Endothelial cell of umbilical vein (primary cell): ENCODE data around the gene NETO1. TPM values are rescaled to one million over a fixed set of nuclear protein-coding genes. Genes with fewer than 3 reads are reported as not detected.

ENCODE experiments used
- BruUV-seq: library from RNA; stranded (reverse); fragments of 400-500 nt; replicated peaks from 2 replicates; lab custom pipeline; 2021; lab: Mats Ljungman, UMichigan
- CTCF ChIA-PET: fragments of 300-600, 350-600 bp; sonication (Branson Sonifier 250); formaldehyde crosslinking; loops from one replicate; lab custom pipeline; 2021; ENCODE audit warnings: antibody characterized with exemption, inconsistent platforms; lab: Charles Lee
- POLR2A ChIA-PET: fragments of 300-600, 350-600 bp; sonication (Branson Sonifier 250); formaldehyde crosslinking; loops from one replicate; lab custom pipeline; 2021; ENCODE audit warnings: antibody characterized with exemption, inconsistent platforms; lab: Charles Lee
- DNase-seq: peaks from one replicate; pipeline ENCODE4 v3.0.0-alpha.2; 2011; ENCODE audit warnings: low read depth, low spot score
- FAIRE-seq: peaks from 2 replicates; lab custom pipeline; 2011; peaks lifted over from hg19 to GRCh38; lab: Jason Lieb, UNC
- H2AFZ ChIP-seq: 2 replicates; pipeline ENCODE4 v1.6.0; 2012; ENCODE audit warnings: low read depth, low read length, control low read depth, inconsistent platforms
- H3K27ac ChIP-seq: 2 replicates; pipeline ENCODE4 v1.5.1; 2011; ENCODE audit warnings: low read depth, mild to moderate bottlenecking, control low read depth, low read length, moderate library complexity; ENCODE audit not compliant: insufficient read depth
- H3K27me3 ChIP-seq, 2 experiments: 2 replicates each; pipeline versions ENCODE4 v1.6.0 to v1.6.1; 2011; ENCODE audit warnings: low read length in 2 of 2, mixed read lengths in 1 of 2; ENCODE audit not compliant: control insufficient read depth in 2 of 2, insufficient read depth in 2 of 2
- H3K36me3 ChIP-seq, 2 experiments: 2 replicates in 1 of 2; 3 replicates in 1 of 2; pipeline ENCODE4 v1.5.1; 2011; ENCODE audit warnings: low read length in 2 of 2, mild to moderate bottlenecking in 1 of 2, moderate library complexity in 1 of 2; ENCODE audit not compliant: control insufficient read depth in 2 of 2, insufficient read depth in 2 of 2; ENCODE audit errors: extremely low read depth in 1 of 2
- H3K4me1 ChIP-seq: 3 replicates; pipeline ENCODE4 v1.5.1; 2011; ENCODE audit warnings: mild to moderate bottlenecking, low read length; ENCODE audit not compliant: control insufficient read depth, insufficient read depth; ENCODE audit errors: extremely low read depth
- H3K4me2 ChIP-seq: 2 replicates; pipeline ENCODE4 v1.6.1; 2011; ENCODE audit warnings: low read length, control low read depth, mixed read lengths; ENCODE audit not compliant: insufficient read depth
- H3K4me3 ChIP-seq, 3 experiments: fragments of 200-600 bp in 1 of 3; sonication (generic), shearing (Covaris generic) in 1 of 3; replicated peaks in 1 of 3; 2 replicates each; pipeline ENCODE4 v1.5.1; 2011 to 2016; ENCODE audit warnings: control low read depth in 3 of 3, low read length in 3 of 3, mild to moderate bottlenecking in 2 of 3, inconsistent platforms in 1 of 3, low read depth in 1 of 3, moderate library complexity in 1 of 3; ENCODE audit not compliant: insufficient read depth in 1 of 3
- H3K79me2 ChIP-seq: 2 replicates; pipeline ENCODE4 v1.6.0; 2012; ENCODE audit warnings: low read length, inconsistent platforms; ENCODE audit not compliant: control insufficient read depth, insufficient read depth
- H3K9ac ChIP-seq: replicated peaks from 2 replicates; pipeline ENCODE3; 2011; ENCODE audit warnings: low read length, control low read depth; ENCODE audit not compliant: insufficient read depth; ENCODE audit errors: extremely low read depth
- H3K9me1 ChIP-seq: replicated peaks from 3 replicates; pipeline ENCODE4 v1.6.0; 2011; ENCODE audit warnings: mild to moderate bottlenecking, low read length; ENCODE audit not compliant: control insufficient read depth, insufficient read depth; ENCODE audit errors: extremely low read depth
- H3K9me3 ChIP-seq: replicated peaks from 2 replicates; pipeline ENCODE4 v1.5.1; 2012; ENCODE audit warnings: low read length, inconsistent platforms; ENCODE audit not compliant: control insufficient read depth, insufficient read depth
- H4K20me1 ChIP-seq: replicated peaks from 2 replicates; pipeline ENCODE3; 2011; ENCODE audit warnings: mild to moderate bottlenecking, low read length; ENCODE audit not compliant: control insufficient read depth, insufficient read depth; ENCODE audit errors: extremely low read depth
- EZH2 ChIP-seq: IDR thresholded peaks from 2 replicates; pipeline ENCODE4 v1.6.1; 2012; ENCODE audit warnings: borderline replicate concordance, low read depth, mild to moderate bottlenecking, moderate library complexity, low read length, inconsistent platforms; ENCODE audit not compliant: severe bottlenecking
- GATA2 ChIP-seq: IDR thresholded peaks from 2 replicates; pipeline ENCODE4 v1.7.0; 2011; ENCODE audit warnings: low read depth, mild to moderate bottlenecking, moderate library complexity, mixed read lengths, low read length; ENCODE audit not compliant: insufficient read length, insufficient read depth
- JUN ChIP-seq: IDR thresholded peaks from 2 replicates; pipeline ENCODE4 v1.6.1; 2011; ENCODE audit warnings: borderline replicate concordance, low read depth; ENCODE audit not compliant: insufficient read length, insufficient read depth
- MYC ChIP-seq: IDR thresholded peaks from one replicate; pipeline ENCODE4 v1.6.1; 2011; ENCODE audit warnings: mild to moderate bottlenecking, low read depth, low read length
- POLR2A ChIP-seq: IDR thresholded peaks from 2 replicates; pipeline ENCODE4 v1.6.1; 2012; ENCODE audit warnings: low read depth, mild to moderate bottlenecking, control low read depth, low read length
- POLR2AphosphoS5 ChIP-seq: IDR thresholded peaks from 2 replicates; pipeline ENCODE4 v1.6.1; 2012; ENCODE audit warnings: low read depth, mild to moderate bottlenecking, control low read depth, low read length, moderate library complexity; ENCODE audit not compliant: insufficient read depth
- dilution Hi-C: fragments of 300-500 bp; cut with MboI; formaldehyde crosslinking; loops from one replicate; pipeline ENCODE4 v1.15.0; 2019; ENCODE audit warnings: low sequenced_read_pairs; ENCODE audit not compliant: extremely low pct_ligation_motif_present
- intact Hi-C: fragments of 100-400 bp; cut with micrococcal nuclease; formaldehyde crosslinking; loops from one replicate; pipeline ENCODE4 v1.10.0; 2022
- polyA plus RNA-seq, 4 experiments: library from polyadenylated mRNA; depleted of rRNA in 3 of 4; stranded (reverse) in 3 of 4; unstranded in 1 of 4; fragments of >200 nt; gene quantifications; 2 replicates each; pipeline versions ENCODE4 v1.2.1 to v1.2.3, GENCODE V29; 2011 to 2012; ENCODE audit warnings: missing spikeins in 1 of 4
- total RNA-seq: library from RNA; stranded (reverse); gene quantifications from 2 replicates; pipeline ENCODE4 v1.2.3, GENCODE V29; 2021
- TF ChIP-seq, protein P1 (sequence below): IDR thresholded peaks from 2 replicates; pipeline ENCODE4 v1.6.1; 2011; ENCODE audit not compliant: insufficient read depth, insufficient read length
- TF ChIP-seq, protein P2 (sequence below), 2 donors: IDR thresholded peaks; 1 replicate in 1 of 2; 2 replicates in 1 of 2; pipeline ENCODE4 v1.5.1; 2011; ENCODE audit warnings: low read length in 2 of 2, mild to moderate bottlenecking in 2 of 2, moderate library complexity in 2 of 2, control low read depth in 1 of 2, inconsistent platforms in 1 of 2, low read depth in 1 of 2; ENCODE audit not compliant: insufficient read depth in 1 of 2; ENCODE audit errors: extremely low read depth in 1 of 2

The NETO1 gene
- total and polyA plus RNA-seq, 2 donors (not counting 3 experiments of a cell fraction or from before 2014, with no cell fraction given): not detected

DNA sequence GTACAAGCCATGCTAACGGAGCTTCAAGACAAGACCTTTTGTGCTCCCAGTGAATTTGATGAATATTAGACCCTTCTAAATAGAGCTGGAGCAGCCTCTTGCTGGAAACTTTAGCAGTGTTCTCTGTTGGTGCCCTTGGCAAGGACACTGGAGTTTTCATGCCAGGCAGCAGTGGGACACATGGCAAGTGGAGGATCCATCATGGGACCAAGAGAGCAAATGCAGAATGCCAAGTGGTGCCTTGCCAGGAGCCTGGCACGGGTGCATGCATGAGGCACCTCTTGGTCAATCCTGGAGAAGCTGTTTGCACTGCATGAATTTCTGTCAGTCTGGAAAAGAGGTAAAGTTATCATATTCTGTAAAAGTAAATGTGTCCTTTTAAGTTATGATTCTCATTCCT is 59.1 kb downstream of the NETO1 start:
- Histone ChIP-seq H3K9me3 (peaks cover 5% of the 10 kb centered on the region), H3K36me3 (no peaks in the 10 kb centered on the region), H2AFZ (no peak overlapping the region), H3K79me2 (no peaks in the 10 kb centered on the region), H3K4me3 (no peak overlapping the region), H3K4me2 (no peak overlapping the region), H4K20me1 (no peaks in the 10 kb centered on the region), H3K4me1 (no peaks in the 10 kb centered on the region), H3K9ac (no peak overlapping the region), H3K27ac (no peak overlapping the region), H3K27me3 (no peaks in the 10 kb centered on the region), H3K9me1 (no peaks in the 10 kb centered on the region)
- FAIRE-seq (no peak), DNase-seq (no peak)
- TF ChIP-seq, protein P1, sequence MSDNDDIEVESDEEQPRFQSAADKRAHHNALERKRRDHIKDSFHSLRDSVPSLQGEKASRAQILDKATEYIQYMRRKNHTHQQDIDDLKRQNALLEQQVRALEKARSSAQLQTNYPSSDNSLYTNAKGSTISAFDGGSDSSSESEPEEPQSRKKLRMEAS: no peak
- no peak for TF ChIP-seq POLR2A
- TF ChIP-seq EZH2: no peak
- TF ChIP-seq, protein P2, sequence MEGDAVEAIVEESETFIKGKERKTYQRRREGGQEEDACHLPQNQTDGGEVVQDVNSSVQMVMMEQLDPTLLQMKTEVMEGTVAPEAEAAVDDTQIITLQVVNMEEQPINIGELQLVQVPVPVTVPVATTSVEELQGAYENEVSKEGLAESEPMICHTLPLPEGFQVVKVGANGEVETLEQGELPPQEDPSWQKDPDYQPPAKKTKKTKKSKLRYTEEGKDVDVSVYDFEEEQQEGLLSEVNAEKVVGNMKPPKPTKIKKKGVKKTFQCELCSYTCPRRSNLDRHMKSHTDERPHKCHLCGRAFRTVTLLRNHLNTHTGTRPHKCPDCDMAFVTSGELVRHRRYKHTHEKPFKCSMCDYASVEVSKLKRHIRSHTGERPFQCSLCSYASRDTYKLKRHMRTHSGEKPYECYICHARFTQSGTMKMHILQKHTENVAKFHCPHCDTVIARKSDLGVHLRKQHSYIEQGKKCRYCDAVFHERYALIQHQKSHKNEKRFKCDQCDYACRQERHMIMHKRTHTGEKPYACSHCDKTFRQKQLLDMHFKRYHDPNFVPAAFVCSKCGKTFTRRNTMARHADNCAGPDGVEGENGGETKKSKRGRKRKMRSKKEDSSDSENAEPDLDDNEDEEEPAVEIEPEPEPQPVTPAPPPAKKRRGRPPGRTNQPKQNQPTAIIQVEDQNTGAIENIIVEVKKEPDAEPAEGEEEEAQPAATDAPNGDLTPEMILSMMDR (IDR thresholded peaks at IDR 0.05; ENCODE audit: extremely low read depth in 1 of 2, insufficient read depth in 1 of 2, low read depth in 1 of 2, low read length in 2 of 2): no peak
- no peak for TF ChIP-seq POLR2AphosphoS5
- no peak for TF ChIP-seq GATA2
- TF ChIP-seq JUN: no peak
- no peak for TF ChIP-seq MYC
- dilution Hi-C loops (no loop called here), intact Hi-C loops (no loop called here)
- POLR2A ChIA-PET: no interaction called here
- CTCF ChIA-PET: no interaction called here
- BruUV-seq: no TSS peak
